GM21723 (cell line): Measurements from ENCODE around the gene TRPM8.
"Not testable (repeated sequence)": the region's sequence is repeated elsewhere in the genome, so short reads cannot be mapped to it uniquely, and the experiment has no call there.

Source experiments
- ATAC-seq: cut with Tn5 transposase; IDR thresholded peaks from one replicate; pipeline ENCODE4 v1.9.1; 2021; ENCODE audit warnings: mild to moderate bottlenecking, moderate library complexity; ENCODE audit not compliant: unreplicated experiment

The TRPM8 gene

GRCh38 chr2:233936089-233936488, 18.9 kb downstream of the TRPM8 start:
- ATAC-seq: no peak

- ATAC-seq: no peak
Observed at GRCh38 chr2:233938676-233939370, 21.6 kb downstream of the TRPM8 start.

- no peak for ATAC-seq
Observed at GRCh38 chr2:233940376-233941276, 23.5 kb downstream of the TRPM8 start.

- ATAC-seq: no peak
Observed at GRCh38 chr2:233942731-233943130, 25.6 kb downstream of the TRPM8 start.

GRCh38 chr2:233944269-233944668, 27.1 kb downstream of the TRPM8 start:
- no peak for ATAC-seq

GRCh38 chr2:233944722-233945121, 27.5 kb downstream of the TRPM8 start:
- ATAC-seq: no peak

GRCh38 chr2:233945146-233945545, 28.0 kb downstream of the TRPM8 start:
- no peak for ATAC-seq

GRCh38 chr2:233950078-233950825, 33.1 kb downstream of the TRPM8 start:
- no peak for ATAC-seq

- no peak for ATAC-seq
Observed at GRCh38 chr2:233952335-233952734, 35.2 kb downstream of the TRPM8 start.

GRCh38 chr2:233953087-233953801, 36.1 kb downstream of the TRPM8 start:
- ATAC-seq: no peak

GRCh38 chr2:233960203-233960602, 43.0 kb downstream of the TRPM8 start:
- ATAC-seq: no peak

GRCh38 chr2:233961905-233962304, 44.7 kb downstream of the TRPM8 start:
- ATAC-seq: no peak

- no peak for ATAC-seq
Observed at GRCh38 chr2:233964581-233964980, 47.4 kb downstream of the TRPM8 start.

GRCh38 chr2:233965032-233965603, 47.9 kb downstream of the TRPM8 start:
- no peak for ATAC-seq

- ATAC-seq: not testable (repeated sequence)
Observed at GRCh38 chr2:233965646-233966045, 48.5 kb downstream of the TRPM8 start.

GRCh38 chr2:233966388-233966787, 49.2 kb downstream of the TRPM8 start:
- ATAC-seq: no peak

GRCh38 chr2:233967164-233967563, 50.0 kb downstream of the TRPM8 start:
- ATAC-seq: no peak

GRCh38 chr2:233968556-233968955, 51.4 kb downstream of the TRPM8 start:
- ATAC-seq: no peak

- not testable (repeated sequence) for ATAC-seq
Observed at GRCh38 chr2:233972460-233972859, 55.3 kb downstream of the TRPM8 start.

- no peak for ATAC-seq
Observed at GRCh38 chr2:233972941-233973575, 55.9 kb downstream of the TRPM8 start.
